DOHH2 (cell line): ENCODE measurements around the gene NPIPB8.
A peak's percentile ranks its signal among the peaks of the same experiment; 100 is the strongest.
"Not testable (repeated sequence)": the region's sequence is repeated elsewhere in the genome, so short reads cannot be mapped to it uniquely, and the experiment has no call there.

Experiments used
- H3F3A ChIP-seq: fragments of 200-600 bp; sonication (generic), shearing (Covaris generic); 2 replicates; pipeline ENCODE4 v1.6.0; 2016; ENCODE audit warnings: antibody characterized with exemption, mild to moderate bottlenecking; ENCODE audit not compliant: control insufficient read depth, insufficient read depth
- H3K27ac ChIP-seq: fragments of 200-600 bp; sonication (generic); 2 replicates; pipeline ENCODE4 v1.5.1; 2014; ENCODE audit warnings: low read depth, mild to moderate bottlenecking, low read length, moderate library complexity
- H3K27me3 ChIP-seq: fragments of 200-600 bp; sonication (generic); 2 replicates; pipeline ENCODE4 v1.6.1; 2014; ENCODE audit warnings: mild to moderate bottlenecking, low read length, mixed read lengths; ENCODE audit not compliant: control insufficient read depth
- H3K36me3 ChIP-seq: fragments of 200-600 bp; sonication (generic); 2 replicates; pipeline ENCODE4 v1.6.1; 2014; ENCODE audit warnings: mild to moderate bottlenecking, low read length, moderate library complexity, mixed read lengths; ENCODE audit not compliant: control insufficient read depth
- H3K4me1 ChIP-seq: fragments of 200-600 bp; sonication (generic); 2 replicates; pipeline ENCODE4 v1.6.1; 2014; ENCODE audit warnings: mild to moderate bottlenecking, low read length, mixed read lengths; ENCODE audit not compliant: control insufficient read depth
- H3K4me2 ChIP-seq: fragments of 200-600 bp; sonication (generic); 2 replicates; pipeline ENCODE4 v1.6.0; 2014; ENCODE audit warnings: mild to moderate bottlenecking, low read length, moderate library complexity
- H3K4me3 ChIP-seq: fragments of 200-600 bp; sonication (generic); 2 replicates; pipeline ENCODE4 v1.5.1; 2014; ENCODE audit warnings: mild to moderate bottlenecking, low read length, mixed read lengths
- H3K79me2 ChIP-seq: fragments of 200-600 bp; sonication (generic); 2 replicates; pipeline ENCODE4 v1.6.1; 2014; ENCODE audit warnings: mild to moderate bottlenecking, low read length, mixed read lengths; ENCODE audit not compliant: control insufficient read depth
- H3K9me2 ChIP-seq: fragments of 200-600 bp; sonication (generic); replicated peaks from 2 replicates; pipeline ENCODE4 v1.6.1; 2014; ENCODE audit warnings: mild to moderate bottlenecking, low read length, mixed read lengths; ENCODE audit not compliant: control insufficient read depth
- H3K9me3 ChIP-seq: fragments of 200-600 bp; sonication (generic); 2 replicates; pipeline ENCODE4 v1.6.1; 2014; ENCODE audit warnings: antibody characterized with exemption, low read length, mixed read lengths; ENCODE audit not compliant: control insufficient read depth, insufficient read depth
- H4K20me1 ChIP-seq: fragments of 200-600 bp; sonication (generic); 2 replicates; pipeline ENCODE4 v1.6.0; 2014; ENCODE audit warnings: low read depth, mild to moderate bottlenecking, antibody characterized with exemption, low read length, moderate library complexity; ENCODE audit not compliant: control insufficient read depth, insufficient read depth
- EZH2phosphoT487 ChIP-seq: fragments of 200-600 bp; sonication (generic); IDR thresholded peaks from 2 replicates; pipeline ENCODE4 v1.6.1; 2017; ENCODE audit warnings: borderline replicate concordance, mild to moderate bottlenecking, antibody characterized with exemption, low read length, moderate library complexity, mixed read lengths
- TF ChIP-seq, protein P1 (sequence below): fragments of 200-600 bp; sonication (generic); IDR thresholded peaks from one replicate; pipeline ENCODE4 v1.5.1; 2014; ENCODE audit warnings: antibody characterized with exemption, mild to moderate bottlenecking, low read depth, low read length; ENCODE audit not compliant: poor library complexity, severe bottlenecking

NPIPB8 gene

DNA sequence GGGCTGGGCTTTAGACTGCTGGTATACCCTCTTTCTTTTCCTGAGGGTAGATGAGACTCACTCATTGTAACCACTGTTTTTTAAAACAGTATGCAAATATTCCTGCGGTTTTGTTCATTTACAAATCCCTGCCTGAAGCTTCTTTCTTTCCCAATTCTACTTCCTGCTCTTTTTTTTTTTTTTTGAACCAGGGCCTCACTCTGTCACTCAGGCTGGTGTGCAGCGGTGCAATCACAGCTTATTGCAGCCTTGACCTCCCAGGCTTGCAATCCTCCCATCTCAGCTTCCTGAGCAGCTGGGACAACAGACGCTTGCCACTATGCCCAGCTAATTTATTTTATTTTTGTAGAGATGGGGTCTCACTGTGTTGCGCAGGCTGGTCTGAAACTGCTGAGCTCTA is 20.0 kb upstream of the NPIPB8 start:
- no peaks in the 10 kb centered on the region for H3K9me2 ChIP-seq
- peaks cover 30% of the 10 kb centered on the region for H3F3A ChIP-seq
- peak overlapping the region; percentile 80 for H3K4me2 ChIP-seq
- H3K9me3 ChIP-seq: no peaks in the 10 kb centered on the region
- peak overlapping the region; percentile 92 for H3K27ac ChIP-seq
- peaks cover 64% of the 10 kb centered on the region for H3K4me1 ChIP-seq
- no peaks in the 10 kb centered on the region for H4K20me1 ChIP-seq
- peaks cover 58% of the 10 kb centered on the region for H3K36me3 ChIP-seq
- TF ChIP-seq EZH2phosphoT487: no peak
- TF ChIP-seq, protein P1, sequence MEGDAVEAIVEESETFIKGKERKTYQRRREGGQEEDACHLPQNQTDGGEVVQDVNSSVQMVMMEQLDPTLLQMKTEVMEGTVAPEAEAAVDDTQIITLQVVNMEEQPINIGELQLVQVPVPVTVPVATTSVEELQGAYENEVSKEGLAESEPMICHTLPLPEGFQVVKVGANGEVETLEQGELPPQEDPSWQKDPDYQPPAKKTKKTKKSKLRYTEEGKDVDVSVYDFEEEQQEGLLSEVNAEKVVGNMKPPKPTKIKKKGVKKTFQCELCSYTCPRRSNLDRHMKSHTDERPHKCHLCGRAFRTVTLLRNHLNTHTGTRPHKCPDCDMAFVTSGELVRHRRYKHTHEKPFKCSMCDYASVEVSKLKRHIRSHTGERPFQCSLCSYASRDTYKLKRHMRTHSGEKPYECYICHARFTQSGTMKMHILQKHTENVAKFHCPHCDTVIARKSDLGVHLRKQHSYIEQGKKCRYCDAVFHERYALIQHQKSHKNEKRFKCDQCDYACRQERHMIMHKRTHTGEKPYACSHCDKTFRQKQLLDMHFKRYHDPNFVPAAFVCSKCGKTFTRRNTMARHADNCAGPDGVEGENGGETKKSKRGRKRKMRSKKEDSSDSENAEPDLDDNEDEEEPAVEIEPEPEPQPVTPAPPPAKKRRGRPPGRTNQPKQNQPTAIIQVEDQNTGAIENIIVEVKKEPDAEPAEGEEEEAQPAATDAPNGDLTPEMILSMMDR: no peak
- H3K27me3 ChIP-seq: no peaks in the 10 kb centered on the region
- peaks cover 66% of the 10 kb centered on the region for H3K79me2 ChIP-seq
- peak overlapping the region; percentile 67 for H3K4me3 ChIP-seq

DNA sequence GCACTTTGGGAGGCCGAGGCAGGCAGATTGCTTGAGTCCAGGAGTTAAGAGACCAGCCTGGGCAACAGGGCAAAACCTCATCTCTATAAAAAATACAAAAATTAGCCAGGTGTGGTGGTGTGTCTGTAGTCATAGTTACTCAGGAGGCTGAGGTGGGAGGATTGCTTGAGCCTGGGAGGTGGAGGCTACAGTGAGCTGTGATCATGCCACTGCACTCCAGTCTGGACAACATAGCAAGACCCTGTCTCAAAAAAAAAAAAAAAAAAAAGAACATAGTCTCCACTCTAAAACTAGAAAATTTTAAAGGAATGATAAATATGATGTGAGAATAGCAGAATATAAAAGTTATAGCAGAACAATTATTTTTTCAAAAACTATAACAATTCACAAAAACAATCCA is 17.5 kb upstream of the NPIPB8 start:
- H3K27me3 ChIP-seq, H3K9me2 ChIP-seq, H3K9me3 ChIP-seq, H4K20me1 ChIP-seq: not testable (repeated sequence)
- peaks cover 30% of the 10 kb centered on the region for H3F3A ChIP-seq
- peak overlapping the region; percentile 79 for H3K27ac ChIP-seq
- peaks cover 63% of the 10 kb centered on the region for H3K36me3 ChIP-seq
- H3K4me1 ChIP-seq: peaks cover 68% of the 10 kb centered on the region
- peak overlapping the region; percentile 74 for H3K4me2 ChIP-seq
- peak overlapping the region; percentile 87 for H3K4me3 ChIP-seq
- peaks cover 76% of the 10 kb centered on the region for H3K79me2 ChIP-seq

DNA sequence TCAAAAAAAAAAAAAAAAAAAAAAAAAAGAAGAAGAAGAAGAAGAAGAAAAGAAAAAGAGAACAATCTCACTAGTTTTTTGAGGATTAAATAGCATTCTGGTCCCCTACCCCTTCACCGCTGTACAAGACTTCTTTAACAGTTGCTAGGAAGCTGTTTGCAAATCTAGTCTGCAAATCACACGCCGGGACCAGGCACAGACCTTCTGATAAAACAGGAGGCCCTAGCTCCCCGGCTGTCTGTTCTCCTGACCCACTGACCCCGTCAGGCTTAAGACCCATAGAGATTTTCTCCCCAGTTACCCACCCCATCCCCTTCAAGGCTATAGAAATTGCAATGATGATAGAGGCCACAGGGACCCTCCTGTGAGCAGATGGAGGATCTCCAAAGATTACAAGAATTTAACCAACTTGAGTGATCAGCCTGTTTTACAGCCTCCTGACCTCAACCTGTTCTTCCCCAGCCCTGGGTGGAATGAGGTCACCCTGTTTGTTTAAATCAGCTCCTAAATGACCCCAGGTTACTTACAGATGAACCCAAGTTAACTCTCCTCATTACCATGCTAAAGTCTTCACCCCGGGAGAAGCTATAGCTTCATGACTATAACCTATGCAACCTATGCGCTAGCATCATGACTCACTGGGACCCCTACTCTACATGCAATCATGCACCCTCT is 16.2 kb upstream of the NPIPB8 start:
- Histone ChIP-seq H3K36me3 (peaks cover 54% of the 10 kb centered on the region), H3K9me3 (no peaks in the 10 kb centered on the region), H4K20me1 (no peaks in the 10 kb centered on the region), H3K4me3 (peak overlapping the region; percentile 87), H3K27me3 (no peaks in the 10 kb centered on the region), H3K4me1 (peaks cover 56% of the 10 kb centered on the region), H3K79me2 (peaks cover 65% of the 10 kb centered on the region), H3K27ac (peak overlapping the region; percentile 79), H3K9me2 (no peaks in the 10 kb centered on the region), H3K4me2 (peak overlapping the region; percentile 74), H3F3A (peaks cover 30% of the 10 kb centered on the region)
- TF ChIP-seq, protein P1: no peak
- TF ChIP-seq EZH2phosphoT487: no peak

DNA sequence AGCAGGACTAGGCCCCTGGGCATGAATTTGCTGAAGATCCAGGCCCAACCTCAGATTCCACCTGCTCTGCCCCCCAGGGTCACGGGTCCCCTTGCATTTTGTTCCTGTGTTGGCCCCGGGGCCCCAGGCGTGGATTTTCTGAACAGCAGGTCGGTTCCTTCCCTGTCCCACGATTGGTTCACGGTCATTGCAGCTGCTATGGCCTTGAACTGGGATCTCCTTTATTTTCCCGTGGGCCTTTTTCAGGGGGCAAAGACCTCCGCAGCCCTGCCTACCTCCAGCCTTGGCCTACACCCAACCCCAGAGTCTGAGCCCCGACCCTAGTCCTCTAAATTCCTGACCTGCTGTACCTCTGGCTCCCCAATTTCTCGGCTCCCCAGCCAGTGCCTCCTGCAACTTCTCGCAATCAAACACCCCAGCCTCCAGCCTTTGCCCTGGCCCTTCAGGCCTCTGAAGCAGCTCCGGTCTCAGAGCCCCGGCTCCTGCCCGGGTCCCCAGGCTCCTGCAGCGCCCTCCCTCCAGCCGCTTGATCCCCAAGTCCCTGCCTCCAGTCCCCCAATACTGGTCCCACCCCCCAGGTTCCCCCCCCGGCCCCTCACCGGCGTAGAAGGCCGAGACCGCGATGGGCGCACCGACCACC is 15.2 kb upstream of the NPIPB8 start:
- peak overlapping the region; percentile 87 for H3K4me3 ChIP-seq
- H3K27me3 ChIP-seq, H3K9me3 ChIP-seq, H3K9me2 ChIP-seq, H4K20me1 ChIP-seq: not testable (repeated sequence)
- peaks cover 46% of the 10 kb centered on the region for H3K4me1 ChIP-seq
- H3F3A ChIP-seq: peaks cover 30% of the 10 kb centered on the region
- H3K27ac ChIP-seq: peak overlapping the region; percentile 79
- H3K79me2 ChIP-seq: peaks cover 55% of the 10 kb centered on the region
- H3K36me3 ChIP-seq: peaks cover 44% of the 10 kb centered on the region
- H3K4me2 ChIP-seq: peak overlapping the region; percentile 74
